ENCODE measurements around the gene PACRG.

GRCh38 chr6:163324326-163324687 lies 596.5 kb downstream of the PACRG start:
- TF ChIP-seq GATA2 (IDR thresholded peaks at IDR 0.05; ENCODE audit: low read depth, low read length) = no peak
- TF ChIP-seq GATA3 (IDR thresholded peaks at IDR 0.05; ENCODE audit: low read depth, low read length) = no peak
